Colon (tissue), 2 donors: ENCODE measurements around the gene VSNL1.
"Not testable (repeated sequence)": the region's sequence is repeated elsewhere in the genome, so short reads cannot be mapped to it uniquely, and the experiment has no call there.

ENCODE experiments used
- FAIRE-seq: peaks from 2 replicates; lab custom pipeline; 2012; peaks lifted over from hg19 to GRCh38; lab: Jason Lieb, UNC
- donor health status: control.
- donor health status: control.

The VSNL1 gene

GRCh38 chr2:17542471-17542870, 2.0 kb downstream of the VSNL1 start:
- no peak for FAIRE-seq

GRCh38 chr2:17543131-17543660, 2.7 kb downstream of the VSNL1 start:
- no peak for FAIRE-seq

- FAIRE-seq = no peak
Observed at GRCh38 chr2:17543848-17544247, 3.4 kb downstream of the VSNL1 start.

- FAIRE-seq = no peak
Observed at GRCh38 chr2:17544256-17544655, 3.8 kb downstream of the VSNL1 start.

- FAIRE-seq = no peak
Observed at GRCh38 chr2:17545680-17546613, 5.5 kb downstream of the VSNL1 start.

- FAIRE-seq = no peak
Observed at GRCh38 chr2:17547237-17547636, 6.7 kb downstream of the VSNL1 start.

GRCh38 chr2:17547737-17548136, 7.2 kb downstream of the VSNL1 start:
- no peak for FAIRE-seq

- FAIRE-seq = no peak
Observed at GRCh38 chr2:17550907-17551306, 10.4 kb downstream of the VSNL1 start.

- no peak for FAIRE-seq
Observed at GRCh38 chr2:17555150-17555549, 14.7 kb downstream of the VSNL1 start.

GRCh38 chr2:17557596-17557995, 17.1 kb downstream of the VSNL1 start:
- no peak for FAIRE-seq

- FAIRE-seq = no peak
Observed at GRCh38 chr2:17558053-17558452, 17.6 kb downstream of the VSNL1 start.

GRCh38 chr2:17558878-17559277, 18.4 kb downstream of the VSNL1 start:
- FAIRE-seq = no peak

GRCh38 chr2:17565726-17566125, 25.2 kb downstream of the VSNL1 start:
- not testable (repeated sequence) for FAIRE-seq

GRCh38 chr2:17571681-17572080, 31.2 kb downstream of the VSNL1 start:
- no peak for FAIRE-seq

GRCh38 chr2:17573085-17573803, 32.7 kb downstream of the VSNL1 start:
- no peak for FAIRE-seq

GRCh38 chr2:17573804-17574175, 33.3 kb downstream of the VSNL1 start:
- no peak for FAIRE-seq

- no peak for FAIRE-seq
Observed at GRCh38 chr2:17574406-17575073, 34.0 kb downstream of the VSNL1 start.

GRCh38 chr2:17576802-17577201, 36.3 kb downstream of the VSNL1 start:
- FAIRE-seq = no peak

- no peak for FAIRE-seq
Observed at GRCh38 chr2:17578466-17578928, 38.0 kb downstream of the VSNL1 start.

- FAIRE-seq = no peak
Observed at GRCh38 chr2:17579605-17580318, 39.3 kb downstream of the VSNL1 start.

- no peak for FAIRE-seq
Observed at GRCh38 chr2:17580319-17580715, 39.8 kb downstream of the VSNL1 start.

GRCh38 chr2:17581831-17582230, 41.3 kb downstream of the VSNL1 start:
- no peak for FAIRE-seq
